HepG2 (cell line): ENCODE measurements around the gene TNFSF15.

Experiments
- ATF1 ChIP-seq: IDR thresholded peaks from 2 replicates; pipeline ENCODE4 v1.6.1; 2016; ENCODE audit warnings: mild to moderate bottlenecking, control low read depth
- EED ChIP-seq: sonication (generic); formaldehyde crosslinking; IDR thresholded peaks from 2 replicates; pipeline ENCODE4 v1.5.0; 2020; ENCODE audit warnings: mild to moderate bottlenecking, missing genetic modification reagents
- MXI1 ChIP-seq: IDR thresholded peaks from 3 replicates; pipeline ENCODE4 v1.6.1; 2012; ENCODE audit warnings: low read depth, low read length, inconsistent platforms, borderline replicate concordance
- MYNN ChIP-seq: sonication (generic); formaldehyde crosslinking; IDR thresholded peaks from 2 replicates; pipeline ENCODE4 v1.4.0; 2020; ENCODE audit warnings: mild to moderate bottlenecking, low read depth, missing genetic modification reagents
- RAD21 ChIP-seq: fragments of 450-650 bp; formaldehyde crosslinking; IDR thresholded peaks from 2 replicates; pipeline ENCODE4 v1.5.0; 2020; ENCODE audit warnings: mild to moderate bottlenecking
- RBM22 ChIP-seq: fragments of 200-400 bp; formaldehyde crosslinking; optimal IDR thresholded peaks from 2 replicates; pipeline ENCODE3; 2017; ENCODE audit warnings: mild to moderate bottlenecking, low read length, moderate library complexity
- TGIF2 ChIP-seq: IDR thresholded peaks from 2 replicates; pipeline ENCODE4 v1.6.1; 2016; ENCODE audit warnings: control low read depth, missing compliant biosample characterization
- ZNF350 ChIP-seq: sonication (generic); formaldehyde crosslinking; IDR thresholded peaks from 2 replicates; pipeline ENCODE4 v1.4.0; 2020; ENCODE audit warnings: mild to moderate bottlenecking, low read depth, missing genetic modification reagents, borderline replicate concordance
- ZNF556 ChIP-seq: sonication (generic); formaldehyde crosslinking; IDR thresholded peaks from 2 replicates; pipeline ENCODE4 v1.4.0; 2020; ENCODE audit warnings: mild to moderate bottlenecking, missing genetic modification reagents, borderline replicate concordance
- ZNF746 ChIP-seq: sonication (generic); formaldehyde crosslinking; IDR thresholded peaks from 2 replicates; pipeline ENCODE4 v1.8.0; 2022; ENCODE audit warnings: mild to moderate bottlenecking, missing genetic modification reagents
- ZNF891 ChIP-seq: sonication (generic); formaldehyde crosslinking; IDR thresholded peaks from 2 replicates; pipeline ENCODE4 v1.5.0; 2020; ENCODE audit warnings: mild to moderate bottlenecking, missing genetic modification reagents
- TF ChIP-seq, protein P1 (sequence below): sonication (generic); formaldehyde crosslinking; IDR thresholded peaks from 2 replicates; pipeline ENCODE4 v1.4.0; 2020; ENCODE audit warnings: low read depth, missing genetic modification reagents
- TF ChIP-seq, protein P2 (sequence below): sonication (generic); formaldehyde crosslinking; IDR thresholded peaks from 2 replicates; pipeline ENCODE4 v1.4.0; 2020; ENCODE audit warnings: missing genetic modification reagents, low read depth, mild to moderate bottlenecking, borderline replicate concordance
- TF ChIP-seq, protein P3 (sequence below): sonication (generic); formaldehyde crosslinking; IDR thresholded peaks from 2 replicates; pipeline ENCODE4 v1.5.0; 2020; ENCODE audit warnings: mild to moderate bottlenecking, missing genetic modification reagents, moderate library complexity

DNA sequence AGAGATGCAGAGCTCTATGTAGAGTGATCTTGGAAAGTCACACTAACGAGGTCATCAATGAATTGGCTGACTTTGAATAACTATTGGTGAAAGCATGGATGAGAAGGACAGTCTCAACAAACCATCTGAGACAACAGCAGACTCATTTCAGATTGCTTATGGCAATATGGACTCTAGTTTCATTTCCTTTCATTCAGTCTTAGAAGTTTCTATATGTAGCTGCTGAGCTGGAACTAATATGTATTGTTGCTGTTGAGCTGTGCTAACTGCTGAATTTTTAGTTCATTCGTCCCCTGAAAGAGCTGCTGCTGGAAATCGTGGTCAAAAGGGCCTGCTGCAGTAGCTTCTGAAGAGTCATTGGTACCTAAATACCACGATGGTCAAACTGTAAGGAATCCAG, 31.3 kb downstream of the TNFSF15 start:
- TF ChIP-seq RBM22 = no peak
- TF ChIP-seq TGIF2 (CRISPR knock-in tag) = no peak
- TF ChIP-seq, protein P1, sequence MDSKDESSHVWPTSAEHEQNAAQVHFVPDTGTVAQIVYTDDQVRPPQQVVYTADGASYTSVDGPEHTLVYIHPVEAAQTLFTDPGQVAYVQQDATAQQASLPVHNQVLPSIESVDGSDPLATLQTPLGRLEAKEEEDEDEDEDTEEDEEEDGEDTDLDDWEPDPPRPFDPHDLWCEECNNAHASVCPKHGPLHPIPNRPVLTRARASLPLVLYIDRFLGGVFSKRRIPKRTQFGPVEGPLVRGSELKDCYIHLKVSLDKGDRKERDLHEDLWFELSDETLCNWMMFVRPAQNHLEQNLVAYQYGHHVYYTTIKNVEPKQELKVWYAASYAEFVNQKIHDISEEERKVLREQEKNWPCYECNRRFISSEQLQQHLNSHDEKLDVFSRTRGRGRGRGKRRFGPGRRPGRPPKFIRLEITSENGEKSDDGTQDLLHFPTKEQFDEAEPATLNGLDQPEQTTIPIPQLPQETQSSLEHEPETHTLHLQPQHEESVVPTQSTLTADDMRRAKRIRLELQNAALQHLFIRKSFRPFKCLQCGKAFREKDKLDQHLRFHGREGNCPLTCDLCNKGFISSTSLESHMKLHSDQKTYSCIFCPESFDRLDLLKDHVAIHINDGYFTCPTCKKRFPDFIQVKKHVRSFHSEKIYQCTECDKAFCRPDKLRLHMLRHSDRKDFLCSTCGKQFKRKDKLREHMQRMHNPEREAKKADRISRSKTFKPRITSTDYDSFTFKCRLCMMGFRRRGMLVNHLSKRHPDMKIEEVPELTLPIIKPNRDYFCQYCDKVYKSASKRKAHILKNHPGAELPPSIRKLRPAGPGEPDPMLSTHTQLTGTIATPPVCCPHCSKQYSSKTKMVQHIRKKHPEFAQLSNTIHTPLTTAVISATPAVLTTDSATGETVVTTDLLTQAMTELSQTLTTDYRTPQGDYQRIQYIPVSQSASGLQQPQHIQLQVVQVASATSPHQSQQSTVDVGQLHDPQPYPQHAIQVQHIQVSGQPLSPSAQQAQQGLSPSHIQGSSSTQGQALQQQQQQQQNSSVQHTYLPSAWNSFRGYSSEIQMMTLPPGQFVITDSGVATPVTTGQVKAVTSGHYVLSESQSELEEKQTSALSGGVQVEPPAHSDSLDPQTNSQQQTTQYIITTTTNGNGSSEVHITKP (CRISPR knock-in tag) = no peak
- no peak for TF ChIP-seq ZNF556 (CRISPR knock-in tag)
- TF ChIP-seq ZNF350 (CRISPR knock-in tag) = no peak
- TF ChIP-seq MYNN (CRISPR knock-in tag) = no peak
- no peak for TF ChIP-seq ATF1 (CRISPR knock-in tag)
- TF ChIP-seq EED (CRISPR knock-in tag) = no peak
- TF ChIP-seq MXI1 = no peak
- TF ChIP-seq RAD21 (CRISPR knock-in tag) = no peak
- no peak for TF ChIP-seq ZNF746 (CRISPR knock-in tag)
- TF ChIP-seq ZNF891 (CRISPR knock-in tag) = no peak
- TF ChIP-seq, protein P2, sequence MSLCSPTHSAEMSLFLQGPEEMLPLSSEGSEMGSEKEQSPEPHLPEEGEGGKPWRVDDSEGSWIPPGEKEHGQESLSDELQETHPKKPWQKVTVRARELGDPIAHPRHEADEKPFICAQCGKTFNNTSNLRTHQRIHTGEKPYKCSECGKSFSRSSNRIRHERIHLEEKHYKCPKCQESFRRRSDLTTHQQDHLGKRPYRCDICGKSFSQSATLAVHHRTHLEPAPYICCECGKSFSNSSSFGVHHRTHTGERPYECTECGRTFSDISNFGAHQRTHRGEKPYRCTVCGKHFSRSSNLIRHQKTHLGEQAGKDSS (CRISPR knock-in tag) = no peak
- TF ChIP-seq, protein P3, sequence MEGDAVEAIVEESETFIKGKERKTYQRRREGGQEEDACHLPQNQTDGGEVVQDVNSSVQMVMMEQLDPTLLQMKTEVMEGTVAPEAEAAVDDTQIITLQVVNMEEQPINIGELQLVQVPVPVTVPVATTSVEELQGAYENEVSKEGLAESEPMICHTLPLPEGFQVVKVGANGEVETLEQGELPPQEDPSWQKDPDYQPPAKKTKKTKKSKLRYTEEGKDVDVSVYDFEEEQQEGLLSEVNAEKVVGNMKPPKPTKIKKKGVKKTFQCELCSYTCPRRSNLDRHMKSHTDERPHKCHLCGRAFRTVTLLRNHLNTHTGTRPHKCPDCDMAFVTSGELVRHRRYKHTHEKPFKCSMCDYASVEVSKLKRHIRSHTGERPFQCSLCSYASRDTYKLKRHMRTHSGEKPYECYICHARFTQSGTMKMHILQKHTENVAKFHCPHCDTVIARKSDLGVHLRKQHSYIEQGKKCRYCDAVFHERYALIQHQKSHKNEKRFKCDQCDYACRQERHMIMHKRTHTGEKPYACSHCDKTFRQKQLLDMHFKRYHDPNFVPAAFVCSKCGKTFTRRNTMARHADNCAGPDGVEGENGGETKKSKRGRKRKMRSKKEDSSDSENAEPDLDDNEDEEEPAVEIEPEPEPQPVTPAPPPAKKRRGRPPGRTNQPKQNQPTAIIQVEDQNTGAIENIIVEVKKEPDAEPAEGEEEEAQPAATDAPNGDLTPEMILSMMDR (CRISPR knock-in tag) = no peak
